GM23338 (cell line): ENCODE data around the gene ZHX3. TPM values are rescaled to one million over a fixed set of nuclear protein-coding genes. Genes with fewer than 3 reads are reported as not detected.

Experiments
- ATAC-seq: fragments of 200-7000 bp; cut with Tn5 transposase; 3 replicates; pipeline ENCODE4 v1.9.1; 2020
- DNase-seq: peaks from one replicate; pipeline ENCODE4 v3.0.0-alpha.2; 2015; ENCODE audit warnings: low spot score
- H2AFZ ChIP-seq: fragments of 200-600 bp; sonication (generic); 2 replicates; pipeline ENCODE4 v1.8.0; 2016; ENCODE audit warnings: antibody characterized with exemption, mild to moderate bottlenecking, moderate library complexity
- H3F3A ChIP-seq: fragments of 200-600 bp; sonication (generic); replicated peaks from 2 replicates; pipeline ENCODE4 v1.8.0; 2017; ENCODE audit warnings: antibody characterized with exemption, mixed run types, low read depth
- H3K27ac ChIP-seq: fragments of 200-600 bp; sonication (generic); 2 replicates; pipeline ENCODE4 v1.6.1; 2016; ENCODE audit warnings: low read depth
- H3K27me3 ChIP-seq: fragments of 200-600 bp; sonication (generic); 2 replicates; pipeline ENCODE4 v1.8.0; 2016; ENCODE audit warnings: mild to moderate bottlenecking, mixed run types, moderate library complexity; ENCODE audit not compliant: insufficient read depth
- H3K36me3 ChIP-seq: fragments of 200-600 bp; sonication (generic); 2 replicates; pipeline ENCODE4 v1.8.0; 2016; ENCODE audit warnings: mild to moderate bottlenecking; ENCODE audit not compliant: insufficient read depth
- H3K4me1 ChIP-seq: fragments of 200-600 bp; sonication (generic); 2 replicates; pipeline ENCODE4 v1.8.0; 2016; ENCODE audit warnings: mild to moderate bottlenecking, moderate library complexity; ENCODE audit not compliant: insufficient read depth
- H3K4me2 ChIP-seq: fragments of 200-600 bp; sonication (generic); 2 replicates; pipeline ENCODE4 v1.7.1; 2017; ENCODE audit warnings: mixed run types
- H3K4me3 ChIP-seq: fragments of 200-600 bp; sonication (generic); 2 replicates; pipeline ENCODE4 v1.6.1; 2016; ENCODE audit warnings: mixed run types
- H3K79me2 ChIP-seq: fragments of 200-600 bp; sonication (generic); replicated peaks from 2 replicates; pipeline ENCODE4 v1.8.0; 2017; ENCODE audit warnings: mild to moderate bottlenecking; ENCODE audit not compliant: insufficient read depth
- H3K9me2 ChIP-seq: fragments of 200-600 bp; sonication (generic); 2 replicates; pipeline ENCODE4 v1.8.0; 2017; ENCODE audit not compliant: insufficient read depth
- H4K20me1 ChIP-seq: fragments of 200-600 bp; sonication (generic); replicated peaks from 2 replicates; pipeline ENCODE4 v1.8.0; 2017; ENCODE audit warnings: mild to moderate bottlenecking; ENCODE audit not compliant: insufficient read depth
- H3K27ac Mint-ChIP-seq: 2 replicates; pipeline ENCODE4 v1.8.0; 2020; ENCODE audit warnings: inconsistent platforms, mild to moderate bottlenecking, moderate library complexity, mixed read lengths
- H3K27me3 Mint-ChIP-seq: 3 replicates; pipeline ENCODE4 v1.8.0; 2022; ENCODE audit warnings: low read depth, mild to moderate bottlenecking, moderate library complexity, mixed read lengths, inconsistent platforms; ENCODE audit not compliant: insufficient read depth, poor library complexity
- H3K36me3 Mint-ChIP-seq: 3 replicates; pipeline ENCODE4 v1.8.0; 2021; ENCODE audit warnings: low read depth, mild to moderate bottlenecking, inconsistent platforms, moderate library complexity, mixed read lengths
- H3K4me1 Mint-ChIP-seq: 3 replicates; pipeline ENCODE4 v1.8.0; 2020; ENCODE audit warnings: mild to moderate bottlenecking, inconsistent platforms, mixed read lengths
- H3K4me3 Mint-ChIP-seq: 3 replicates; pipeline ENCODE4 v1.8.0; 2021; ENCODE audit warnings: moderate library complexity, mild to moderate bottlenecking, inconsistent platforms, mixed read lengths
- H3K9me3 Mint-ChIP-seq: 3 replicates; pipeline ENCODE4 v1.8.0; 2020; ENCODE audit warnings: moderate library complexity, mild to moderate bottlenecking, inconsistent platforms, mixed read lengths
- CREB1 ChIP-seq: fragments of 250-450 bp; sonication (Bioruptor Pico); IDR thresholded peaks from 2 replicates; pipeline ENCODE4 v1.5.0; 2020; ENCODE audit warnings: low read depth, mild to moderate bottlenecking, moderate library complexity
- EZH2 ChIP-seq: fragments of 200-600 bp; sonication (generic); IDR thresholded peaks from one replicate; pipeline ENCODE4 v1.8.0; 2017; ENCODE audit warnings: antibody characterized with exemption, mild to moderate bottlenecking, low read depth; ENCODE audit not compliant: unreplicated experiment
- EZH2phosphoT487 ChIP-seq: fragments of 200-600 bp; sonication (generic); IDR thresholded peaks from one replicate; pipeline ENCODE4 v1.8.1; 2018; ENCODE audit warnings: antibody characterized with exemption; ENCODE audit not compliant: unreplicated experiment
- JUNB ChIP-seq: IDR thresholded peaks from one replicate; pipeline ENCODE4 v1.6.1; 2016; ENCODE audit warnings: antibody characterized with exemption; ENCODE audit not compliant: unreplicated experiment
- NANOG ChIP-seq: IDR thresholded peaks from 2 replicates; pipeline ENCODE4 v1.6.1; 2016; ENCODE audit warnings: antibody characterized with exemption, borderline replicate concordance
- POLR2AphosphoS5 ChIP-seq: IDR thresholded peaks from 2 replicates; pipeline ENCODE4 v1.6.1; 2016; ENCODE audit warnings: antibody characterized with exemption, low read depth
- STAT1 ChIP-seq: IDR thresholded peaks from one replicate; pipeline ENCODE4 v1.6.1; 2016; ENCODE audit warnings: antibody characterized with exemption; ENCODE audit not compliant: unreplicated experiment
- ZNF114 ChIP-seq: fragments of 250-450 bp; sonication (Bioruptor Pico); IDR thresholded peaks from 2 replicates; pipeline ENCODE4 v1.5.0; 2020; ENCODE audit warnings: mild to moderate bottlenecking, moderate library complexity
- ZNF331 ChIP-seq: fragments of 250-450 bp; sonication (Bioruptor Pico); IDR thresholded peaks from 2 replicates; pipeline ENCODE4 v1.5.0; 2020; ENCODE audit warnings: low read depth, mild to moderate bottlenecking, moderate library complexity
- polyA plus RNA-seq: library from polyadenylated mRNA; unstranded; fragments of >200 nt; fragmentation: Nextera tagmentation; extraction: Ambion mirVana; gene quantifications from 2 replicates; pipeline ENCODE4 v1.2.1, GENCODE V29; 2016
- total RNA-seq: library from RNA; depleted of rRNA; stranded (reverse); fragments of >200 nt; shearing (Covaris generic); gene quantifications from 2 replicates; pipeline ENCODE4 v1.2.3, GENCODE V29; 2014
- TF ChIP-seq, protein P1 (sequence below): IDR thresholded peaks from 2 replicates; pipeline ENCODE4 v1.6.1; 2016; ENCODE audit warnings: antibody characterized with exemption
- TF ChIP-seq, protein P2 (sequence below): fragments of 250-450 bp; sonication (Bioruptor Pico); IDR thresholded peaks from 2 replicates; pipeline ENCODE4 v1.5.0; 2020; ENCODE audit warnings: mild to moderate bottlenecking, moderate library complexity
- TF ChIP-seq, protein P3 (sequence below), 2 experiments: fragments of 200-600 bp in 1 of 2; sonication (generic) in 1 of 2; conservative IDR thresholded peaks; 2 replicates each; pipeline versions ENCODE4 v1.5.1 to v1.6.1; 2016 to 2017; ENCODE audit warnings: antibody characterized with exemption in 2 of 2, low read depth in 2 of 2, mild to moderate bottlenecking in 2 of 2, moderate library complexity in 1 of 2
- TF ChIP-seq, protein P4 (sequence below): IDR thresholded peaks from one replicate; pipeline ENCODE4 v1.6.1; 2018; ENCODE audit warnings: antibody characterized with exemption; ENCODE audit not compliant: unreplicated experiment

Gene ZHX3
- total and polyA plus RNA-seq, 2 experiments from 2014 or later, result 1.7 to 2.8 TPM

DNA sequence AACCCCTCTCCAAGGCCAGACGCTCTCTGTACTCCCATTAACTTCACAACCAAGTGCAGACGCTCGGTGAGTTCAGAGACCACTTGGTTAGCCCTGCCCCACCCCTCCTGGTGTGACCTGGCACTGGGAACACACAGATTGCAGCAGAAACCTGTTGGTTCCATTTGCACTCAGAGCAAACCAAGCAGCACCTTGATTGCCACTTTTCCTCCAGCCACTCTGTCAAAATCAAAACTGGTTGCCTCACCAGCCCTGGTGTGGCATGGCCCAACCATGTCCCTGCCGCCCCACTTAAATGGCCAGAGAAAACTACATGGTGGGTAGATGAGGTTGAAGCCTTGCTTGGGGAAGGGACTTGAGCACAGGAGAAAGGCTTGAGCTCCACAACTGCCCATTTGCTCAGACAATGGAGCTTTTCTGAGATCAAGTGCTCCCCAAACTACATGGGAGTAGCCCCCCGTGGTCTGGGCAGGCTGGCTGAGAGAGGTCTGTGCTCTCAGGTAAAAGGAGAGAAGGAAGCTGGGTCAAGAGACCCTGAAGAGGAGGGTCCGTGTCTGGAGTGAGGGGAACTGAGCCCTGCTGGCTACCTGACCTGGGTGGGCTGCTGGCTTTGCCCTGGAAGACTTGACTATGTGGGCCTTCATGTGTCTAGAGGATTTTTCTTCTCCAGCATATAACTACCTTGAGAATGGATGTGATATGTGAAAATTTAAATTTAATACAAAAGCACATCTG is 136.8 kb downstream of the ZHX3 start:
- Histone ChIP-seq H3K9me2 (no peaks in the 10 kb centered on the region), H3K36me3 (0 out of 2 replicates have a peak, but pooled peaks cover 5% of the 10 kb centered on the region), H3K4me2 (no peak overlapping the region), H2AFZ (no peak overlapping the region), H3K27me3 (no peaks in the 10 kb centered on the region), H3K79me2 (no peaks in the 10 kb centered on the region), H3F3A (no peaks in the 10 kb centered on the region), H3K4me3 (no peak overlapping the region), H4K20me1 (peaks cover 4% of the 10 kb centered on the region; the same call in 1 of the 2 replicates), H3K27ac (no peak overlapping the region), H3K4me1 (peaks cover 5% of the 10 kb centered on the region; the same call in 1 of the 2 replicates)
- no peak overlapping the region for H3K27ac Mint-ChIP-seq
- H3K36me3 Mint-ChIP-seq, result peaks cover 20% of the 10 kb centered on the region
- DNase-seq (no peak), ATAC-seq (no peak)
- no peaks in the 10 kb centered on the region for H3K9me3 Mint-ChIP-seq
- peaks cover 13% of the 10 kb centered on the region for H3K27me3 Mint-ChIP-seq
- peaks cover 16% of the 10 kb centered on the region; the same call in 2 of the 3 replicates for H3K4me1 Mint-ChIP-seq
- TF ChIP-seq STAT1 (no peak), POLR2AphosphoS5 (no peak), JUNB (no peak), EZH2phosphoT487 (no peak), EZH2 (no peak), CREB1 (CRISPR knock-in tag) (no peak), NANOG (no peak), ZNF331 (CRISPR knock-in tag) (no peak), ZNF114 (CRISPR knock-in tag) (no peak)
- TF ChIP-seq, protein P1, sequence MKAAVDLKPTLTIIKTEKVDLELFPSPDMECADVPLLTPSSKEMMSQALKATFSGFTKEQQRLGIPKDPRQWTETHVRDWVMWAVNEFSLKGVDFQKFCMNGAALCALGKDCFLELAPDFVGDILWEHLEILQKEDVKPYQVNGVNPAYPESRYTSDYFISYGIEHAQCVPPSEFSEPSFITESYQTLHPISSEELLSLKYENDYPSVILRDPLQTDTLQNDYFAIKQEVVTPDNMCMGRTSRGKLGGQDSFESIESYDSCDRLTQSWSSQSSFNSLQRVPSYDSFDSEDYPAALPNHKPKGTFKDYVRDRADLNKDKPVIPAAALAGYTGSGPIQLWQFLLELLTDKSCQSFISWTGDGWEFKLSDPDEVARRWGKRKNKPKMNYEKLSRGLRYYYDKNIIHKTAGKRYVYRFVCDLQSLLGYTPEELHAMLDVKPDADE, result no peak
- TF ChIP-seq, protein P2, sequence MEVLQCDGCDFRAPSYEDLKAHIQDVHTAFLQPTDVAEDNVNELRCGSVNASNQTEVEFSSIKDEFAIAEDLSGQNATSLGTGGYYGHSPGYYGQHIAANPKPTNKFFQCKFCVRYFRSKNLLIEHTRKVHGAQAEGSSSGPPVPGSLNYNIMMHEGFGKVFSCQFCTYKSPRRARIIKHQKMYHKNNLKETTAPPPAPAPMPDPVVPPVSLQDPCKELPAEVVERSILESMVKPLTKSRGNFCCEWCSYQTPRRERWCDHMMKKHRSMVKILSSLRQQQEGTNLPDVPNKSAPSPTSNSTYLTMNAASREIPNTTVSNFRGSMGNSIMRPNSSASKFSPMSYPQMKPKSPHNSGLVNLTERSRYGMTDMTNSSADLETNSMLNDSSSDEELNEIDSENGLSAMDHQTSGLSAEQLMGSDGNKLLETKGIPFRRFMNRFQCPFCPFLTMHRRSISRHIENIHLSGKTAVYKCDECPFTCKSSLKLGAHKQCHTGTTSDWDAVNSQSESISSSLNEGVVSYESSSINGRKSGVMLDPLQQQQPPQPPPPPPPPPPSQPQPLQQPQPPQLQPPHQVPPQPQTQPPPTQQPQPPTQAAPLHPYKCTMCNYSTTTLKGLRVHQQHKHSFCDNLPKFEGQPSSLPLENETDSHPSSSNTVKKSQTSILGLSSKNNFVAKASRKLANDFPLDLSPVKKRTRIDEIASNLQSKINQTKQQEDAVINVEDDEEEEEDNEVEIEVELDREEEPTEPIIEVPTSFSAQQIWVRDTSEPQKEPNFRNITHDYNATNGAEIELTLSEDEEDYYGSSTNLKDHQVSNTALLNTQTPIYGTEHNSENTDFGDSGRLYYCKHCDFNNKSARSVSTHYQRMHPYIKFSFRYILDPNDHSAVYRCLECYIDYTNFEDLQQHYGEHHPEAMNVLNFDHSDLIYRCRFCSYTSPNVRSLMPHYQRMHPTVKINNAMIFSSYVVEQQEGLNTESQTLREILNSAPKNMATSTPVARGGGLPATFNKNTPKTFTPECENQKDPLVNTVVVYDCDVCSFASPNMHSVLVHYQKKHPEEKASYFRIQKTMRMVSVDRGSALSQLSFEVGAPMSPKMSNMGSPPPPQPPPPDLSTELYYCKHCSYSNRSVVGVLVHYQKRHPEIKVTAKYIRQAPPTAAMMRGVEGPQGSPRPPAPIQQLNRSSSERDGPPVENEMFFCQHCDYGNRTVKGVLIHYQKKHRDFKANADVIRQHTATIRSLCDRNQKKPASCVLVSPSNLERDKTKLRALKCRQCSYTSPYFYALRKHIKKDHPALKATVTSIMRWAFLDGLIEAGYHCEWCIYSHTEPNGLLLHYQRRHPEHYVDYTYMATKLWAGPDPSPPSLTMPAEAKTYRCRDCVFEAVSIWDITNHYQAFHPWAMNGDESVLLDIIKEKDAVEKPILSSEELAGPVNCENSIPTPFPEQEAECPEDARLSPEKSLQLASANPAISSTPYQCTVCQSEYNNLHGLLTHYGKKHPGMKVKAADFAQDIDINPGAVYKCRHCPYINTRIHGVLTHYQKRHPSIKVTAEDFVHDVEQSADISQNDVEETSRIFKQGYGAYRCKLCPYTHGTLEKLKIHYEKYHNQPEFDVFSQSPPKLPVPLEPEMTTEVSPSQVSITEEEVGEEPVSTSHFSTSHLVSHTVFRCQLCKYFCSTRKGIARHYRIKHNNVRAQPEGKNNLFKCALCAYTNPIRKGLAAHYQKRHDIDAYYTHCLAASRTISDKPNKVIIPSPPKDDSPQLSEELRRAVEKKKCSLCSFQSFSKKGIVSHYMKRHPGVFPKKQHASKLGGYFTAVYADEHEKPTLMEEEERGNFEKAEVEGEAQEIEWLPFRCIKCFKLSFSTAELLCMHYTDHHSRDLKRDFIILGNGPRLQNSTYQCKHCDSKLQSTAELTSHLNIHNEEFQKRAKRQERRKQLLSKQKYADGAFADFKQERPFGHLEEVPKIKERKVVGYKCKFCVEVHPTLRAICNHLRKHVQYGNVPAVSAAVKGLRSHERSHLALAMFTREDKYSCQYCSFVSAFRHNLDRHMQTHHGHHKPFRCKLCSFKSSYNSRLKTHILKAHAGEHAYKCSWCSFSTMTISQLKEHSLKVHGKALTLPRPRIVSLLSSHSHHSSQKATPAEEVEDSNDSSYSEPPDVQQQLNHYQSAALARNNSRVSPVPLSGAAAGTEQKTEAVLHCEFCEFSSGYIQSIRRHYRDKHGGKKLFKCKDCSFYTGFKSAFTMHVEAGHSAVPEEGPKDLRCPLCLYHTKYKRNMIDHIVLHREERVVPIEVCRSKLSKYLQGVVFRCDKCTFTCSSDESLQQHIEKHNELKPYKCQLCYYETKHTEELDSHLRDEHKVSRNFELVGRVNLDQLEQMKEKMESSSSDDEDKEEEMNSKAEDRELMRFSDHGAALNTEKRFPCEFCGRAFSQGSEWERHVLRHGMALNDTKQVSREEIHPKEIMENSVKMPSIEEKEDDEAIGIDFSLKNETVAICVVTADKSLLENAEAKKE (CRISPR knock-in tag), result no peak
- TF ChIP-seq, protein P3, sequence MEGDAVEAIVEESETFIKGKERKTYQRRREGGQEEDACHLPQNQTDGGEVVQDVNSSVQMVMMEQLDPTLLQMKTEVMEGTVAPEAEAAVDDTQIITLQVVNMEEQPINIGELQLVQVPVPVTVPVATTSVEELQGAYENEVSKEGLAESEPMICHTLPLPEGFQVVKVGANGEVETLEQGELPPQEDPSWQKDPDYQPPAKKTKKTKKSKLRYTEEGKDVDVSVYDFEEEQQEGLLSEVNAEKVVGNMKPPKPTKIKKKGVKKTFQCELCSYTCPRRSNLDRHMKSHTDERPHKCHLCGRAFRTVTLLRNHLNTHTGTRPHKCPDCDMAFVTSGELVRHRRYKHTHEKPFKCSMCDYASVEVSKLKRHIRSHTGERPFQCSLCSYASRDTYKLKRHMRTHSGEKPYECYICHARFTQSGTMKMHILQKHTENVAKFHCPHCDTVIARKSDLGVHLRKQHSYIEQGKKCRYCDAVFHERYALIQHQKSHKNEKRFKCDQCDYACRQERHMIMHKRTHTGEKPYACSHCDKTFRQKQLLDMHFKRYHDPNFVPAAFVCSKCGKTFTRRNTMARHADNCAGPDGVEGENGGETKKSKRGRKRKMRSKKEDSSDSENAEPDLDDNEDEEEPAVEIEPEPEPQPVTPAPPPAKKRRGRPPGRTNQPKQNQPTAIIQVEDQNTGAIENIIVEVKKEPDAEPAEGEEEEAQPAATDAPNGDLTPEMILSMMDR (conservative IDR thresholded peaks at IDR 0.05; ENCODE audit: low read depth in 2 of 2), result no peak
- TF ChIP-seq, protein P4, sequence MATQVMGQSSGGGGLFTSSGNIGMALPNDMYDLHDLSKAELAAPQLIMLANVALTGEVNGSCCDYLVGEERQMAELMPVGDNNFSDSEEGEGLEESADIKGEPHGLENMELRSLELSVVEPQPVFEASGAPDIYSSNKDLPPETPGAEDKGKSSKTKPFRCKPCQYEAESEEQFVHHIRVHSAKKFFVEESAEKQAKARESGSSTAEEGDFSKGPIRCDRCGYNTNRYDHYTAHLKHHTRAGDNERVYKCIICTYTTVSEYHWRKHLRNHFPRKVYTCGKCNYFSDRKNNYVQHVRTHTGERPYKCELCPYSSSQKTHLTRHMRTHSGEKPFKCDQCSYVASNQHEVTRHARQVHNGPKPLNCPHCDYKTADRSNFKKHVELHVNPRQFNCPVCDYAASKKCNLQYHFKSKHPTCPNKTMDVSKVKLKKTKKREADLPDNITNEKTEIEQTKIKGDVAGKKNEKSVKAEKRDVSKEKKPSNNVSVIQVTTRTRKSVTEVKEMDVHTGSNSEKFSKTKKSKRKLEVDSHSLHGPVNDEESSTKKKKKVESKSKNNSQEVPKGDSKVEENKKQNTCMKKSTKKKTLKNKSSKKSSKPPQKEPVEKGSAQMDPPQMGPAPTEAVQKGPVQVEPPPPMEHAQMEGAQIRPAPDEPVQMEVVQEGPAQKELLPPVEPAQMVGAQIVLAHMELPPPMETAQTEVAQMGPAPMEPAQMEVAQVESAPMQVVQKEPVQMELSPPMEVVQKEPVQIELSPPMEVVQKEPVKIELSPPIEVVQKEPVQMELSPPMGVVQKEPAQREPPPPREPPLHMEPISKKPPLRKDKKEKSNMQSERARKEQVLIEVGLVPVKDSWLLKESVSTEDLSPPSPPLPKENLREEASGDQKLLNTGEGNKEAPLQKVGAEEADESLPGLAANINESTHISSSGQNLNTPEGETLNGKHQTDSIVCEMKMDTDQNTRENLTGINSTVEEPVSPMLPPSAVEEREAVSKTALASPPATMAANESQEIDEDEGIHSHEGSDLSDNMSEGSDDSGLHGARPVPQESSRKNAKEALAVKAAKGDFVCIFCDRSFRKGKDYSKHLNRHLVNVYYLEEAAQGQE, result no peak
- no peak overlapping the region for H3K4me3 Mint-ChIP-seq
